COLO668 (cell line): ENCODE measurements around the gene DNAJC9.

ENCODE experiments used
- DNase-seq: peaks from one replicate; lab custom pipeline; 2025; ENCODE audit not compliant: unreplicated experiment; lab: John Stamatoyannopoulos, UW

DNAJC9 gene

DNA sequence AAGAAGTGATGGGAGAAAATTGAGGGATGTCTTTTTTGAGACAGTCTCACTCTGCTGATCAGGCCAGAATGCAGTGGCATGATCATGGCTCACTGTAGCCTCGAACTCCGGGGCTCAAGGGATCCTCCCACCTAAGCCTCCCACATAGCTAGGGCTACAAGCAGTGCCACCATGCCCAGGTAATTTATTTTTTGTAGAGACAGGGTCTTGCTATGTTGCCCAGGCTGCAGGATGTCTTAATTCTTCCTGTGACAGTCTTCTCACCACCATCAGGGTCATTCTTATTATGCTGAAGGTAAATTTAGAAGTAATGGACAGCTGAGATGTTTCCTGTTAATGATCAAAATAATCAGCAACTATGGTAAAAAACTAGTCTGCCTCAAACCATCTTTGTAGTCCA lies 7.1 kb downstream of the DNAJC9 start:
- DNase-seq = no peak

- DNase-seq = no peak
Measured at GRCh38 chr10:73238990-73239566, 8.0 kb downstream of the DNAJC9 start.

DNA sequence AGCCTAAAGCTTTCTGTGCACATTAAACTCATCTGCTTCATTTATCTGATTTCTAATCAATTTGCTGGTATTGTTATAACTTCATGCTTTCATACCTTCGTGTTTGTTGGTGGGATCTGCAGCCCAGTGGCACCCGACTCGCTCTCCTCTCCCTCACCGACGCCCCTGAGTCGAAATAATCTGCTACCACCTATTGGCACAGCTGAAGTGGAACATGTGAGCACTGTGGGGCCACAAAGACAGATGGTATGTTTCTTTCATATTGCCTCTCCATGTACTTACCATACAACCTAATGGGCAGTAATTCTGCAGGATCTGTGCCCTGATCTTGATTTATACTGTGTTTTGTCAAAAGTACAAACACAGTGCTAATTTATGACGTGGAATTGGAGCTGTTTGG lies 12.4 kb downstream of the DNAJC9 start:
- DNase-seq = no peak

- DNase-seq = no peak
Measured at GRCh38 chr10:73233883-73234282, 13.2 kb downstream of the DNAJC9 start.

- DNase-seq = no peak
Measured at GRCh38 chr10:73232887-73233286, 14.2 kb downstream of the DNAJC9 start.

GRCh38 chr10:73229567-73229966 lies 17.5 kb downstream of the DNAJC9 start:
- DNase-seq = no peak

DNA sequence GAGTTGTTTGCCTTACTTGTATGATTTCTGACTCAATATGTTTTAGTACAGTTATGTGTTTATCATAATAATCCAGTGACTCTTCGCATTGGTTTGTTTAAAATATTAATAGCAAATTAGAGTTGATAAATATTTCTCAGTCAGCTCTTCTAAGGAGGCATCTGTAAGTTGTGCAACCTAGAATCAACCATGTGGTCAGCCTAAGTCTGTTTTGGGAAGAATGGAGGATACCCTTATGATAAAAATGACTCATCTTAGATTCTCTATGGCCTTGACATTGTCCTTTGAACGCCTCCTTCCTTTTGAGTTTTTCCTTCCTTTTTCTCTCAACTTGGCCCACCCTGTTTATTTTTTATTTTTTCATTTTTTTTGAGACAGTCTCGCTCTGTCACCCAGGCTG lies 18.8 kb downstream of the DNAJC9 start:
- DNase-seq = no peak

GRCh38 chr10:73226663-73227062 lies 20.4 kb downstream of the DNAJC9 start:
- no peak for DNase-seq

DNA sequence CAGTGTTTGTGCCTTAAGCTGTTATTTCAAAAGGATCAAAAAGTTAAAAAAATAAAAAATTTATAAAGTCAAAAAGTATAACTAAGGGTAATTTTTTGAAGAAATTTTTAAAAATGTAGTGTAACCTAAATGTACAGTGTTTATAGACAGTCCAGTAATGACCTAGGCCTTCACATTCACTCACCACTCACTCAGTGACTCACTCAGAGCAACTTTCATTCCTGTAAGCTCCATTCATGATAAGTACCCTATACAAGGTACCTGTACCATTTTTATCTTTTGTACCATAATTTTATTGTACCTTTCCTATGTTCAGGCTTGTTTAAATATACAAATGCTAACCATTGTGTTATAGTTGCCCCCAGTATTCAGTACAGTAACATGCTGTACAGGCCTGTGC lies 21.5 kb downstream of the DNAJC9 start:
- DNase-seq = no peak

- DNase-seq = no peak
Measured at GRCh38 chr10:73220989-73221388, 26.1 kb downstream of the DNAJC9 start.

- no peak for DNase-seq
Measured at GRCh38 chr10:73219384-73219783, 27.7 kb downstream of the DNAJC9 start.

DNA sequence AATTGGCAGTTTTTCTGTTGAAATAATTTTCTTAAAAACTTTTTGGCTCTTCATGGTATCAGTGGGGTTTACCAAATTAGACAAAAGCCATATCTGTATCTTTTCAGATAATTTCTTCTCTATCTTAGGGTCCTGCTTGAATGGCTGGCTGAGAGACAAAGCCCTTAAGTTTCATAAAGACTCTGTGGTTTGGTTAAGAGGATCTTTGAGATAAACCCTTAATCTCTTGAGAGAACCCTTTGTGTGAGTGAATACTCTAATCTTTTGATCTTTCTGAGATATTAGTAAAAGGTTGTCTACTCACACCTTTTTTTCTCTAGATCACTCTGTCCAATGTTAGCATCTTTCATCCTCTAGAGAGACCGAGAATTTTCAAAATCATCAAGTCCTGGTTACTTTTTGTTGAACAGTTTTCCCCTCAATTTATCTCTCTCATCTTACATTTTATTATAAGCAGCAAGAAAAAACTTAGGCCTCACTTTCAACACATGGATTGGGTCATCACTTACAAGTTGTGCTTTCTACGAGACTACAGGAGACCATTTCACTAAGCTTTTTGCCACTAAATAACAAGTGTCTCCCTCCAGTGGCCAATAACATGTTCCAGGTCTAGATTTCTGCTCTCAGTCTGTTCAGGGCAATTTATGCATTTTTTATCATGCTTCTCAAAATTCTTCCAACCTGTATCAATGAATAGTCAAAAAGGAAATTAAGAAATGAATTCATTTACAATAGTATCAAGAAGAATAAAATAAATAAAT lies 28.4 kb downstream of the DNAJC9 start:
- DNase-seq = no peak

- no peak for DNase-seq
Measured at GRCh38 chr10:73217628-73218027, 29.4 kb downstream of the DNAJC9 start.

DNA sequence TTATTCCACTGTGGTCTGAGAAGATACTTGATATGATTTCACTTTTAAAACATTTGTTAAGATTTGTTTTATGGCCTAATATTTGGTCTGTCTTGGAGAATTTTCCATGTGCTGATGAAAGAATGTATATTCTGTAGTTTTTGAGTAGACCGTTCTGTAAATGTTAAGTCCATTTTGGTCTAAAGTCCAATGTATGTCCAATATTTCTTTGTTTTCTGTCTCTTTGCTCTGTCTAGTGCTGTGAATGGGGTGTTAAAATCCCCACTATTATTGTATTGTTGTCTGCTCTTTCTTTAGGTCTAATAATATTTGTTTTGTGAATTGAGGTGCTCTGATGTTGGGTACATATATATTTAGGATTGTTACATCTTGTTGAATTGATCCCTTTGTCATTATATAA lies 31.3 kb downstream of the DNAJC9 start:
- no peak for DNase-seq

DNA sequence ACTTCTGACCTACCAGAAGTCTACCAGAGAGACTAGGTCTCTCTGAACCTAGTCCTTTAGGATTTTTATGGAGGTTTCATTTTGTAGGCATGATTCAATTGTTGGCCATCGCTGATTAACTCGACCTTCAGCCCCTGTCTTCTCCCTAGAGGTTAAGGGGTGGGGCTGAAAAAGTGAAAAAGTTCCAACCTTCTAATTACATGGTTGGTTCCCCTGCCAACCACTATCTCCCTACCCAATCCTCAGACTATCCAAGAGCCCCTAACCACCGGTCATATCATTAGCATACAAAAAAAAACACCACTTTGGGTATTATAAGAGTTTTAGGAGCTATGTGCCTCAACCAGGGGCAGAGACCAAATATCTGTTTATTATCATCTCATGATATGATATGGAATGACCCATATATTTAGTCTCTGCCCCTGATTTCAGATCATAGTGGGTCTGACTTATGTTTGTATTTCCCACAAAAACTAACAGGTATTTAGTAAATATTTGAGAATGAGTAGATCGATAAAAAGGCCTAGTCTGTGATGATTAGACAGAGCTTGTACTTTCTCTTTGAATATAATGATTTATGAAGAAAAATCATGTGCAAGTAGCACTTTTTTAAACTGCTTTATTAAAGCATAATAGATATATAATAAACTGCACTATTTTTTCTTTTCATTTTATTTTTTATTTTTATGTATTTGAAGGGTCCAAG lies 35.8 kb downstream of the DNAJC9 start:
- DNase-seq = no peak

GRCh38 chr10:73210395-73211105 lies 36.5 kb downstream of the DNAJC9 start:
- DNase-seq = no peak

DNA sequence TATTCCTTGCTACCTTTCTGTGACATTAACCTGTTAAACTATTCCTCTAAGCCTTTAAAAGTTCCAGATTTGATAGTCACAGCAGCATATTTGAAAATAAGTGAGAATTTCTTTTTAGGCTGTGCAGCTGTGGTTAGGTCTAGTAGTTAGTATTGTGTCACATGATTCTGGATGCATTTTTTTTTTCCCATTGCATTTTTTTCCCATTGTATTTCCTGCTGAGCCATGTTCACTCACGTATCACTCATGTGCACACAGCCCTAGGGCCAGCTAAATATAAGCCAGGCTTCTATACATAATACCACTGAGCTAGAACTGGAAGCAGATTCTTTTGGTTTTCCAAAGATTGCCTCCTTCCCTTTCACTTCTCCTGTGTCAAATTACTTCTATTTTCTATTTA lies 37.4 kb downstream of the DNAJC9 start:
- no peak for DNase-seq

DNA sequence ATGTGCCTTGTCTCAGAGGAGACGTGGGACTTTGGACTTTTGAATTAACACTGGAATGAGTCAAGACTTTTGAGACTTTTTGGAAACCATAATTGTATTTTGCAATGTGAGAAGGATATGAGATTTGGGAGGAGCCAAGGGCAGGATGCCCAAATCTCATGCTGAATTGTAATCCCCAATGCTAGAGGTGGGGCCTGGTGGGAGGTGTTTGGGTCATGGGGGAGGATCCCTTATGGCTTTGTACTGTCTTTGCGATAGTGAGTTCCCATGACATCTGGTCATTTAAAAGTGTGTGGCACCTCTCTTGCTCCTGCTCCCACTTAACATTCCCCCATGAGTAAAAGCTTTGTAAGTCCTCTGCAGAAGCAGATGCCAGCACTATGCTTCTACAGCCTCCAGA lies 39.2 kb downstream of the DNAJC9 start:
- no peak for DNase-seq

GRCh38 chr10:73206385-73206784 lies 40.7 kb downstream of the DNAJC9 start:
- DNase-seq = no peak

GRCh38 chr10:73205890-73206289 lies 41.2 kb downstream of the DNAJC9 start:
- DNase-seq = no peak

DNA sequence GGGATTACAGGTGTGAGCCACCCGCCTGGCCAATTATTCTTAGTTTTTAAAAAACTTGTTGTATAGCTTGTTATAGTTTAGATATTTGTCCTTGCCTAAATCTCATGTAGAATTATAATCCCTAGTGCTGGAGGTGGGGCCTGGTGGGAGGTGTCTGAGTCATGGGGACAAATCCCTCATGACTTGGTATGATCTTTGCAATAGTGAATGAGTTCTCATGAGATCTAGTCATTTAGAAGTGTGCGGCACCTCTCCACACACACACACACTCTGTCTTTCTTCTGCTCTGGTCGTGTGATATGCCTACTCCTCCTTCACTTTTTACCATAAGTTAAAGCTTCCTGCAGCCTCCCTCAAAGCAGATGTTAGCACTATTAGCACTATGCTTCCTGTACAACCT lies 42.0 kb downstream of the DNAJC9 start:
- no peak for DNase-seq
